Raji (cell line): ENCODE data around the gene GDPD5.

ENCODE experiments used
- POLR2A ChIP-seq: IDR thresholded peaks from 2 replicates; pipeline ENCODE4 v1.6.1; 2011; ENCODE audit warnings: low read depth, low read length, control low read depth; ENCODE audit not compliant: insufficient read depth

Gene GDPD5

DNA sequence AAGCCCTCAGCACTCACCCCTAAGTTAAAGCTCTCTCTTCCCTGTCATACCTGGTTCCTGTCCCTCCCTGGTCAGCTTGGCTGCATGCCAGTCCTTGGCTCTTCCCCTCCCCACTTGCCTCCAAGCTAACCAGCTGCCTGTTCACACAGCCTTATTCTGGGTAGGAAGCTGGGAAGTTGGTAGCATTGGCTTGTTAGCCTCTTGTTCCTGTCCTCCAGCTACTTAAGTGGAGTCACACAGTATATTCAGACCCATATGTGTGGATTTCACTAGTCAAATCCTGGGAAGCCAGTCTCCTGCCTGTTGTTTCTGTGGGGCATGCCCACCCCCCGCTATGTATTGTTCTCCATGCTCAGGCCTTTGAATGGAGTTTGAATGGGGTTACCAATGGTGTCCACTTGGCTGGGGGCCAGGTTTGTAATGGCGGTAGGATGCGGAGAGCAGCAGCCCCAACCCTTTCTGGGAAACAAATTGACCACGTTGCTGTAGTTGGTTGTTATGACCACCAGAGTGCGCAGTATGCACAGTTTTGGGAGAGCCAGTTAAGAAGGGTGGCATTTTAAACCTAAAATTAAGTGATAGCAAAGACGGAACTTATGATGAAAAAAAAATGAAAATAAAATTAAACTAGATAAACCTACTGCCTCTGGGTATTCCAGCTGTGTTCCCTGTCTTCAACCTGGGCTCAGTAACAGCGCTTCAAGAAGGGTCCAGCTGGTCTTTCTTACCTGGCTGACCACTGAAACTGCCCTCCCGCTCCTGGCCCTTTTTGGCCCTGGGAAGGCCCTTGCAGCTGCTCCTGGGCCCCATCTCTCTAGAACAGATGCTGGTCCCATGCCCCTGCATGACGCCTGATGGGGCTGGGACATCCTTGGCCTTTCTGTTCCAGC is 137.1 kb downstream of the GDPD5 start:
- TF ChIP-seq POLR2A: no peak

- TF ChIP-seq POLR2A: no peak
Measured at GRCh38 chr11:75387736-75388294, 137.9 kb downstream of the GDPD5 start.

GRCh38 chr11:75386942-75387630 is 138.7 kb downstream of the GDPD5 start:
- TF ChIP-seq POLR2A: no peak
